Immature natural killer cell (primary cell): ENCODE measurements around the gene GBP6. TPM values are rescaled to one million over a fixed set of nuclear protein-coding genes. Genes with fewer than 3 reads are reported as not detected.
"Not testable (repeated sequence)": the region's sequence is repeated elsewhere in the genome, so short reads cannot be mapped to it uniquely, and the experiment has no call there.

Experiments
- DNase-seq, 3 donors: peaks; one replicate each; pipeline ENCODE4 v3.0.0; 2022; ENCODE audit warnings: mixed read lengths in 1 of 3
- H3K27ac Mint-ChIP-seq, 6 donors: one replicate each; pipeline ENCODE4 v1.8.0; 2020; ENCODE audit warnings: mixed read lengths in 6 of 6, mild to moderate bottlenecking in 5 of 6, inconsistent platforms in 4 of 6, moderate library complexity in 3 of 6
- H3K27me3 Mint-ChIP-seq, 3 donors: one replicate each; pipeline ENCODE4 v1.8.0; 2020 to 2021; ENCODE audit warnings: low read depth in 3 of 3, mild to moderate bottlenecking in 3 of 3, mixed read lengths in 3 of 3, moderate library complexity in 3 of 3, inconsistent platforms in 1 of 3
- H3K36me3 Mint-ChIP-seq, 3 donors: one replicate each; pipeline ENCODE4 v1.8.0; 2020; ENCODE audit warnings: mixed read lengths in 3 of 3, inconsistent platforms in 2 of 3, mild to moderate bottlenecking in 2 of 3
- H3K4me1 Mint-ChIP-seq, 2 donors: one replicate each; pipeline ENCODE4 v1.8.0; 2020; ENCODE audit warnings: inconsistent platforms in 2 of 2, mild to moderate bottlenecking in 2 of 2, mixed read lengths in 2 of 2, moderate library complexity in 1 of 2
- H3K4me3 Mint-ChIP-seq, 5 donors: one replicate each; pipeline ENCODE4 v1.8.0; 2020; ENCODE audit warnings: mild to moderate bottlenecking in 5 of 5, mixed read lengths in 5 of 5, inconsistent platforms in 3 of 5, moderate library complexity in 3 of 5
- H3K9me3 Mint-ChIP-seq, 6 donors: one replicate each; pipeline ENCODE4 v1.8.0; 2020; ENCODE audit warnings: mild to moderate bottlenecking in 6 of 6, mixed read lengths in 6 of 6, inconsistent platforms in 4 of 6, moderate library complexity in 3 of 6
- polyA plus RNA-seq, 3 donors: library from polyadenylated mRNA; unstranded; fragments of 300-500 nt; fragmentation: Illumina TruSeq; gene quantifications; one replicate each; pipeline ENCODE4 v1.2.3, GENCODE V29; 2021

Gene GBP6
- polyA plus RNA-seq, 3 donors from 2014 or later, result 0.17 TPM; not detected in 1

GRCh38 chr1:89390707-89391106 is 26.8 kb downstream of the GBP6 start:
- no peaks in the 10 kb centered on the region for H3K4me1 Mint-ChIP-seq
- H3K36me3 Mint-ChIP-seq, result peaks cover 0 to 9% (median 4%) of the 10 kb centered on the region in 3 donors
- DNase-seq, result no peak
- no peak overlapping the region for H3K4me3 Mint-ChIP-seq
- H3K9me3 Mint-ChIP-seq, result peaks cover 0 to 3% (median under 1%) of the 10 kb centered on the region in 6 donors
- H3K27ac Mint-ChIP-seq, result no peak overlapping the region
- H3K27me3 Mint-ChIP-seq, result no peaks in the 10 kb centered on the region

GRCh38 chr1:89391686-89392085 is 27.8 kb downstream of the GBP6 start:
- Mint-ChIP-seq H3K27me3 (no peaks in the 10 kb centered on the region), H3K4me3 (no peak overlapping the region), H3K4me1 (no peaks in the 10 kb centered on the region), H3K36me3 (peaks cover 0 to 9% (median 4%) of the 10 kb centered on the region in 3 donors), H3K27ac (no peak overlapping the region), H3K9me3 (peaks cover 0 to 3% (median under 1%) of the 10 kb centered on the region in 6 donors)
- DNase-seq, result no peak

- Mint-ChIP-seq H3K36me3 (peaks cover 0 to 6% (median 4%) of the 10 kb centered on the region in 3 donors), H3K27me3 (peaks cover 0 to 3% (median 2%) of the 10 kb centered on the region in 3 donors), H3K27ac (no peak overlapping the region), H3K9me3 (peaks cover 0 to 3% (median under 1%) of the 10 kb centered on the region in 6 donors), H3K4me3 (no peak overlapping the region), H3K4me1 (no peaks in the 10 kb centered on the region)
- no peak for DNase-seq
Observed at GRCh38 chr1:89394851-89395250, 31.0 kb downstream of the GBP6 start.

- H3K36me3 Mint-ChIP-seq, result peaks cover 0 to 6% (median 0%) of the 10 kb centered on the region in 3 donors
Observed at GRCh38 chr1:89396902-89397301, 33.0 kb downstream of the GBP6 start.

GRCh38 chr1:89405275-89405929 is 41.5 kb downstream of the GBP6 start:
- peaks cover 15 to 19% of the 10 kb centered on the region in 2 donors for H3K4me1 Mint-ChIP-seq
- no peaks in the 10 kb centered on the region for H3K36me3 Mint-ChIP-seq
- H3K27me3 Mint-ChIP-seq, result peaks cover 0 to 5% (median 1%) of the 10 kb centered on the region in 3 donors
- no peak overlapping the region for H3K27ac Mint-ChIP-seq
- no peak overlapping the region for H3K4me3 Mint-ChIP-seq
- no peaks in the 10 kb centered on the region for H3K9me3 Mint-ChIP-seq
- no peak for DNase-seq

More at GRCh38 chr1:89396902-89397301, 33.0 kb downstream of the GBP6 start:
- no peak overlapping the region for H3K4me3 Mint-ChIP-seq
- H3K27me3 Mint-ChIP-seq, result peaks cover 1 to 7% (median 4%) of the 10 kb centered on the region in 3 donors
- H3K4me1 Mint-ChIP-seq, result no peaks in the 10 kb centered on the region
- H3K27ac Mint-ChIP-seq, result no peak overlapping the region
- no peak for DNase-seq
- peaks cover 0 to 3% (median under 1%) of the 10 kb centered on the region in 6 donors for H3K9me3 Mint-ChIP-seq

GRCh38 chr1:89407360-89407759 is 43.5 kb downstream of the GBP6 start:
- Mint-ChIP-seq H3K36me3 (no peaks in the 10 kb centered on the region), H3K27ac (peak overlapping the region in 3 of 6 donors; percentile 57 to 71 (median 68)), H3K9me3 (no peaks in the 10 kb centered on the region), H3K27me3 (peaks cover 0 to 3% (median 0%) of the 10 kb centered on the region in 3 donors), H3K4me1 (peaks cover 15 to 19% of the 10 kb centered on the region in 2 donors), H3K4me3 (peak overlapping the region; percentile 50 to 87 (median 70))
- no peak for DNase-seq

- Mint-ChIP-seq H3K4me3 (peak overlapping the region; percentile 50 to 87 (median 70)), H3K27ac (peak overlapping the region in 4 of 6 donors; percentile 30 to 71 (median 62)), H3K4me1 (peaks cover 15 to 19% of the 10 kb centered on the region in 2 donors)
Observed at GRCh38 chr1:89407768-89408167, 43.9 kb downstream of the GBP6 start.

GRCh38 chr1:89425056-89425455 is 61.2 kb downstream of the GBP6 start:
- no peaks in the 10 kb centered on the region for H3K4me1 Mint-ChIP-seq
- H3K9me3 Mint-ChIP-seq, result no peaks in the 10 kb centered on the region
- no peak overlapping the region for H3K27ac Mint-ChIP-seq
- H3K4me3 Mint-ChIP-seq, result no peak overlapping the region
- peaks cover 0 to 6% (median 6%) of the 10 kb centered on the region in 3 donors for H3K36me3 Mint-ChIP-seq
- no peak for DNase-seq
- H3K27me3 Mint-ChIP-seq, result peaks cover 0 to 7% (median 5%) of the 10 kb centered on the region in 3 donors

More at GRCh38 chr1:89407768-89408167, 43.9 kb downstream of the GBP6 start:
- not testable (repeated sequence) for DNase-seq, H3K27me3 Mint-ChIP-seq, H3K9me3 Mint-ChIP-seq, H3K36me3 Mint-ChIP-seq

GRCh38 chr1:89429062-89429461 is 65.2 kb downstream of the GBP6 start:
- peaks cover 0 to 6% (median 0%) of the 10 kb centered on the region in 3 donors for H3K36me3 Mint-ChIP-seq
- H3K27me3 Mint-ChIP-seq, result peaks cover 0 to 5% (median 5%) of the 10 kb centered on the region in 3 donors
- no peak overlapping the region for H3K27ac Mint-ChIP-seq
- no peaks in the 10 kb centered on the region for H3K9me3 Mint-ChIP-seq
- no peak for DNase-seq
- no peak overlapping the region for H3K4me3 Mint-ChIP-seq
- H3K4me1 Mint-ChIP-seq, result no peaks in the 10 kb centered on the region

GRCh38 chr1:89429681-89430080 is 65.8 kb downstream of the GBP6 start:
- H3K4me3 Mint-ChIP-seq, H3K9me3 Mint-ChIP-seq, H3K4me1 Mint-ChIP-seq, DNase-seq, H3K27me3 Mint-ChIP-seq, H3K27ac Mint-ChIP-seq, H3K36me3 Mint-ChIP-seq: not testable (repeated sequence)

- Mint-ChIP-seq H3K27me3 (peaks cover 0 to 9% (median 2%) of the 10 kb centered on the region in 3 donors), H3K4me3 (no peak overlapping the region), H3K27ac (no peak overlapping the region), H3K4me1 (no peaks in the 10 kb centered on the region), H3K36me3 (no peaks in the 10 kb centered on the region), H3K9me3 (peaks cover under 1 to 14% (median 7%) of the 10 kb centered on the region in 6 donors)
- no peak for DNase-seq
Observed at GRCh38 chr1:89433421-89433820, 69.6 kb downstream of the GBP6 start.

- H3K4me1 Mint-ChIP-seq, H3K27ac Mint-ChIP-seq, H3K36me3 Mint-ChIP-seq, H3K27me3 Mint-ChIP-seq, H3K4me3 Mint-ChIP-seq, DNase-seq: not testable (repeated sequence)
- peaks cover 4 to 22% (median 15%) of the 10 kb centered on the region in 6 donors for H3K9me3 Mint-ChIP-seq
Observed at GRCh38 chr1:89434058-89434780, 70.4 kb downstream of the GBP6 start.
